K562 (cell line): ENCODE measurements around the gene TSPOAP1. TPM values are rescaled to one million over a fixed set of nuclear protein-coding genes. Genes with fewer than 3 reads are reported as not detected.

Experiments used
- CEBPB ChIP-seq: fragments of 450-650 bp; IDR thresholded peaks from 2 replicates; pipeline ENCODE4 v1.6.1; 2016; ENCODE audit warnings: missing genetic modification characterization, missing compliant biosample characterization
- RNF2 ChIP-seq: sonication (generic); IDR thresholded peaks from 2 replicates; pipeline ENCODE4 v1.6.1; 2016
- SOX6 ChIP-seq: fragments of 450-650 bp; IDR thresholded peaks from 2 replicates; pipeline ENCODE4 v1.6.1; 2014; ENCODE audit warnings: mild to moderate bottlenecking
- polyA plus RNA-seq, 8 experiments: library from polyadenylated mRNA; depleted of rRNA in 4 of 8; stranded (reverse) in 5 of 8; unstranded in 3 of 8; fragments of >200 nt; fragmentation: Nextera tagmentation in 2 of 8; fragmentation: Illumina TruSeq in 1 of 8; extraction: Ambion mirVana in 2 of 8; extraction: Trizol in 1 of 8; gene quantifications; 2 replicates each; pipeline versions ENCODE4 v1.2.1 to v1.2.3, GENCODE V29; 2011 to 2014; ENCODE audit warnings: inconsistent platforms in 1 of 8, missing spikeins in 1 of 8
- total RNA-seq, 7 experiments: library from RNA; depleted of rRNA in 6 of 7; stranded (reverse); fragments of >200 nt in 6 of 7; fragmentation: Illumina TruSeq in 2 of 7; extraction: Trizol in 2 of 7; gene quantifications; 2 replicates each; pipeline versions ENCODE4 v1.2.1 to v1.2.3, GENCODE V29; 2011 to 2021; ENCODE audit warnings: low replicate concordance in 1 of 7
- TF ChIP-seq, protein P1 (sequence below): fragments of 450-650 bp; IDR thresholded peaks from 2 replicates; pipeline ENCODE4 v1.6.1; 2018; ENCODE audit warnings: mild to moderate bottlenecking, low read depth; ENCODE audit not compliant: partially characterized antibody
- TF ChIP-seq, protein P2 (sequence below), 2 experiments: IDR thresholded peaks in 1 of 2; conservative IDR thresholded peaks in 1 of 2; 2 replicates each; pipeline ENCODE4 v1.6.1; 2016; ENCODE audit warnings: low read depth in 2 of 2, mild to moderate bottlenecking in 1 of 2, missing compliant biosample characterization in 1 of 2, missing genetic modification characterization in 1 of 2, moderate library complexity in 1 of 2

TSPOAP1 gene
- total and polyA plus RNA-seq, 9 of the 15 experiments (the other 6 are each of a cell fraction or from before 2014, with no cell fraction given) = 0.87 to 3.9 (median 1.8) TPM; not detected in 2

DNA sequence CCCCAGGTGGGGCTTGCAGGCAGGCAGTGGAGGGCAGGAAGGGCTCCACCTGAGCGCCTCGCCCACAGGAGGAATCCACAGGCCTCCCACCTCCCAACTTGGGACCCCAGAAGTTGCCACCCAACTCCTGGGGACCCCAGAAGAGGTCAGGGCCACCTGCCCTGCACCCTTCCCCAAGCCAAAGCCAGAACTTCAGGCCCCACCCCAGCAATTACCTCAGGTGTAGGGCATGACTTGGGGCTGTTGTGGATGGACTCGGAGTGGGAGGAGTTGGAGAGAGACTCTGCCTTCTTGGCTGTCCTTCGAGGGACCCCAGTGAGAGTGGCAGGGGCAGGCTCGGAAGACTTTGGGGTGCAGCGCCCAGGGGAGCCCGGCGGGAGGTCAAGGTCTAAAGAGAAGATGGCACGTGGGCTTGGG is 10.5 kb downstream of the TSPOAP1 start (continued):
- TF ChIP-seq, protein P1, sequence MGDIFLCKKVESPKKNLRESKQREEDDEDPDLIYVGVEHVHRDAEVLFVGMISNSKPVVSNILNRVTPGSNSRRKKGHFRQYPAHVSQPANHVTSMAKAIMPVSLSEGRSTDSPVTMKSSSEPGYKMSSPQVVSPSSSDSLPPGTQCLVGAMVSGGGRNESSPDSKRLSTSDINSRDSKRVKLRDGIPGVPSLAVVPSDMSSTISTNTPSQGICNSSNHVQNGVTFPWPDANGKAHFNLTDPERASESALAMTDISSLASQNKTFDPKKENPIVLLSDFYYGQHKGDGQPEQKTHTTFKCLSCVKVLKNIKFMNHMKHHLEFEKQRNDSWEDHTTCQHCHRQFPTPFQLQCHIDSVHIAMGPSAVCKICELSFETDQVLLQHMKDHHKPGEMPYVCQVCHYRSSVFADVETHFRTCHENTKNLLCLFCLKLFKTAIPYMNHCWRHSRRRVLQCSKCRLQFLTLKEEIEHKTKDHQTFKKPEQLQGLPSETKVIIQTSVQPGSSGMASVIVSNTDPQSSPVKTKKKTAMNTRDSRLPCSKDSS = no peak
- TF ChIP-seq CEBPB (tag) = no peak
- TF ChIP-seq SOX6 = no peak
- TF ChIP-seq, protein P2, sequence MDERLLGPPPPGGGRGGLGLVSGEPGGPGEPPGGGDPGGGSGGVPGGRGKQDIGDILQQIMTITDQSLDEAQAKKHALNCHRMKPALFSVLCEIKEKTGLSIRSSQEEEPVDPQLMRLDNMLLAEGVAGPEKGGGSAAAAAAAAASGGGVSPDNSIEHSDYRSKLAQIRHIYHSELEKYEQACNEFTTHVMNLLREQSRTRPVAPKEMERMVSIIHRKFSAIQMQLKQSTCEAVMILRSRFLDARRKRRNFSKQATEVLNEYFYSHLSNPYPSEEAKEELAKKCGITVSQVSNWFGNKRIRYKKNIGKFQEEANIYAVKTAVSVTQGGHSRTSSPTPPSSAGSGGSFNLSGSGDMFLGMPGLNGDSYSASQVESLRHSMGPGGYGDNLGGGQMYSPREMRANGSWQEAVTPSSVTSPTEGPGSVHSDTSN (CRISPR knock-in tag; IDR thresholded peaks at IDR 0.05; ENCODE audit: low read depth) = no peak
- TF ChIP-seq, protein P2 (tag; conservative IDR thresholded peaks at IDR 0.05; ENCODE audit: low read depth) = no peak
- no peak for TF ChIP-seq RNF2
